Lower leg skin (tissue), 3 donors: ENCODE measurements around the gene RAPGEF2.

Experiments
- POLR2A ChIP-seq, 2 donors: fragments of 450-650 bp; IDR thresholded peaks; one replicate each; pipeline ENCODE4 v1.6.1; 2016 to 2017; ENCODE audit warnings: antibody characterized with exemption in 2 of 2, mild to moderate bottlenecking in 1 of 2, moderate library complexity in 1 of 2
- TF ChIP-seq, protein P1 (sequence below), 3 donors: fragments of 450-650 bp; IDR thresholded peaks; one replicate each; pipeline ENCODE4 v1.5.1; 2016; ENCODE audit warnings: antibody characterized with exemption in 3 of 3, mild to moderate bottlenecking in 3 of 3, moderate library complexity in 2 of 3

DNA sequence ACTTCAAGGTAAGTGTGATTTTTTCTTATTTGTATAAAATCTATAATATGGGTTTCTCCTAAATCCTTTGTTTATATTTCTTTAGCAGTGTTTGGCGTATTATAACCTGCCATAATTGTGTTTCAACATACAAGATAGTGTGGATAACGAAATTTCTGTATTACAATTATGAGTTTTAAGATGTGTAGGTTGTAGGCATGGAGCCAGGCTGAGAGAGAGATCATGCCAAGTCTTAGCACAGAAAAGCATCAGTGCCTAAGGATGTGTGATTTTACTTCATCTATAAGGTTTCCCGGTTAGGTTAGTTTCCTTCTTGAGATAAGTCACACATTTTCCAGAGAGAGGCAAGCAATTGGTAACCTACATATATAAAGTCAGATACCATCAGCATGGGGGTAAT, 161.2 kb downstream of the RAPGEF2 start:
- TF ChIP-seq, protein P1, sequence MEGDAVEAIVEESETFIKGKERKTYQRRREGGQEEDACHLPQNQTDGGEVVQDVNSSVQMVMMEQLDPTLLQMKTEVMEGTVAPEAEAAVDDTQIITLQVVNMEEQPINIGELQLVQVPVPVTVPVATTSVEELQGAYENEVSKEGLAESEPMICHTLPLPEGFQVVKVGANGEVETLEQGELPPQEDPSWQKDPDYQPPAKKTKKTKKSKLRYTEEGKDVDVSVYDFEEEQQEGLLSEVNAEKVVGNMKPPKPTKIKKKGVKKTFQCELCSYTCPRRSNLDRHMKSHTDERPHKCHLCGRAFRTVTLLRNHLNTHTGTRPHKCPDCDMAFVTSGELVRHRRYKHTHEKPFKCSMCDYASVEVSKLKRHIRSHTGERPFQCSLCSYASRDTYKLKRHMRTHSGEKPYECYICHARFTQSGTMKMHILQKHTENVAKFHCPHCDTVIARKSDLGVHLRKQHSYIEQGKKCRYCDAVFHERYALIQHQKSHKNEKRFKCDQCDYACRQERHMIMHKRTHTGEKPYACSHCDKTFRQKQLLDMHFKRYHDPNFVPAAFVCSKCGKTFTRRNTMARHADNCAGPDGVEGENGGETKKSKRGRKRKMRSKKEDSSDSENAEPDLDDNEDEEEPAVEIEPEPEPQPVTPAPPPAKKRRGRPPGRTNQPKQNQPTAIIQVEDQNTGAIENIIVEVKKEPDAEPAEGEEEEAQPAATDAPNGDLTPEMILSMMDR (IDR thresholded peaks at IDR 0.05) = no peak
- TF ChIP-seq POLR2A (IDR thresholded peaks at IDR 0.05) = no peak
